Epithelial cell of proximal tubule (primary cell): ENCODE data around the gene HAPLN3. TPM values are rescaled to one million over a fixed set of nuclear protein-coding genes. Genes with fewer than 3 reads are reported as not detected.

ENCODE experiments used
- DNase-seq: peaks from one replicate; pipeline ENCODE4 v3.0.0-alpha.2; 2011; ENCODE audit warnings: low read depth
- H3K4me3 ChIP-seq: 2 replicates; pipeline ENCODE4 v1.5.1; 2011; ENCODE audit warnings: low read depth, mild to moderate bottlenecking, low read length
- total RNA-seq: library from RNA; depleted of rRNA; stranded (reverse); fragments of >200 nt; gene quantifications from 2 replicates; pipeline ENCODE4 v1.2.3, GENCODE V29; 2015
- TF ChIP-seq, protein P1 (sequence below): conservative IDR thresholded peaks from 2 replicates; pipeline ENCODE4 v1.5.1; 2012; ENCODE audit warnings: low read depth, mild to moderate bottlenecking, low read length

The HAPLN3 gene
- total RNA-seq, 1 donor from 2014 or later: 21.9 TPM

GRCh38 chr15:88839146-88839545 lies 56.2 kb downstream of the HAPLN3 start:
- DNase-seq: no peak
- TF ChIP-seq, protein P1, sequence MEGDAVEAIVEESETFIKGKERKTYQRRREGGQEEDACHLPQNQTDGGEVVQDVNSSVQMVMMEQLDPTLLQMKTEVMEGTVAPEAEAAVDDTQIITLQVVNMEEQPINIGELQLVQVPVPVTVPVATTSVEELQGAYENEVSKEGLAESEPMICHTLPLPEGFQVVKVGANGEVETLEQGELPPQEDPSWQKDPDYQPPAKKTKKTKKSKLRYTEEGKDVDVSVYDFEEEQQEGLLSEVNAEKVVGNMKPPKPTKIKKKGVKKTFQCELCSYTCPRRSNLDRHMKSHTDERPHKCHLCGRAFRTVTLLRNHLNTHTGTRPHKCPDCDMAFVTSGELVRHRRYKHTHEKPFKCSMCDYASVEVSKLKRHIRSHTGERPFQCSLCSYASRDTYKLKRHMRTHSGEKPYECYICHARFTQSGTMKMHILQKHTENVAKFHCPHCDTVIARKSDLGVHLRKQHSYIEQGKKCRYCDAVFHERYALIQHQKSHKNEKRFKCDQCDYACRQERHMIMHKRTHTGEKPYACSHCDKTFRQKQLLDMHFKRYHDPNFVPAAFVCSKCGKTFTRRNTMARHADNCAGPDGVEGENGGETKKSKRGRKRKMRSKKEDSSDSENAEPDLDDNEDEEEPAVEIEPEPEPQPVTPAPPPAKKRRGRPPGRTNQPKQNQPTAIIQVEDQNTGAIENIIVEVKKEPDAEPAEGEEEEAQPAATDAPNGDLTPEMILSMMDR: no peak
- H3K4me3 ChIP-seq: no peak overlapping the region

DNA sequence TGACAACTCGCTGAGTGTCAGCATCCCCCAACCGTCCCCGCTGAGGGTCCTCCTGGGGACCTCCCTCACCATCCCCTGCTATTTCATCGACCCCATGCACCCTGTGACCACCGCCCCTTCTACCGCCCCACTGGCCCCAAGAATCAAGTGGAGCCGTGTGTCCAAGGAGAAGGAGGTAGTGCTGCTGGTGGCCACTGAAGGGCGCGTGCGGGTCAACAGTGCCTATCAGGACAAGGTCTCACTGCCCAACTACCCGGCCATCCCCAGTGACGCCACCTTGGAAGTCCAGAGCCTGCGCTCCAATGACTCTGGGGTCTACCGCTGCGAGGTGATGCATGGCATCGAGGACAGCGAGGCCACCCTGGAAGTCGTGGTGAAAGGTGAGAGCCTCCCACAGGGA lies 56.7 kb downstream of the HAPLN3 start:
- no peak overlapping the region for H3K4me3 ChIP-seq
- no peak for DNase-seq
- TF ChIP-seq, protein P1: no peak

GRCh38 chr15:88835646-88836045 lies 59.7 kb downstream of the HAPLN3 start:
- no peak for DNase-seq
- TF ChIP-seq, protein P1: no peak
- no peak overlapping the region for H3K4me3 ChIP-seq

- DNase-seq: no peak
- no peak overlapping the region for H3K4me3 ChIP-seq
- TF ChIP-seq, protein P1: no peak
These were observed 60.2 kb downstream of the HAPLN3 start for GRCh38 chr15:88835119-88835518.

DNA sequence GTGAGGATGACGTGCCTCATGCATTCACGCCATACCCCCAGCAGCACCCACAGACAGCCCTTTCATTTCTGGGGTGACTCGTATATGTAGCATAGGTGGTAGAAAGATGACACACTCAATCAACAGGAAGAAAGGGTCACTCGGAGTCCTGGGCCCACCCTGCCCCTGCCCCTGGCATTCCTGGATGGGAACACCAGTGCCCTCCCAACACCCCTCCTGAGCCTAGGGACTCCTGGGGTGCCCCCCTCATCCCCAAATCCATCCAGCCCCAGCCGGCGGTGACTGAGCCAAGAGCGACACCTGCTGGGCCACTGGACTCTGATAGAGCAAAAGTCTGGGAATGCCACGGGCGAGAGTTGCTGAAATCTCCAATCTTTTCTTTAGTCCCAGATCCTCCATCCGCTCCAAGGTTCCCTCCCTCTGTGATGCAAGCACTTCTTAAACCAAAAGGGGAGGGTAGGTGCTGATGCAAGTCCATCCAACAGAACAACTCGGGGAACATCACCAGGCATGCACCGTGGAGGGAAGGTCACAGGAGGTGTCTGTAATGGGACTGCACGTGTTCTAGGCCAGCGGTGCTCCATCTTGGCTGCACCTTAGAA lies 61.0 kb downstream of the HAPLN3 start:
- H3K4me3 ChIP-seq: no peak overlapping the region
- TF ChIP-seq, protein P1: peak; percentile 81
- DNase-seq: no peak

- H3K4me3 ChIP-seq: no peak overlapping the region
- TF ChIP-seq, protein P1: no peak
- DNase-seq: no peak
These were observed 61.6 kb downstream of the HAPLN3 start for GRCh38 chr15:88833731-88834100.

DNA sequence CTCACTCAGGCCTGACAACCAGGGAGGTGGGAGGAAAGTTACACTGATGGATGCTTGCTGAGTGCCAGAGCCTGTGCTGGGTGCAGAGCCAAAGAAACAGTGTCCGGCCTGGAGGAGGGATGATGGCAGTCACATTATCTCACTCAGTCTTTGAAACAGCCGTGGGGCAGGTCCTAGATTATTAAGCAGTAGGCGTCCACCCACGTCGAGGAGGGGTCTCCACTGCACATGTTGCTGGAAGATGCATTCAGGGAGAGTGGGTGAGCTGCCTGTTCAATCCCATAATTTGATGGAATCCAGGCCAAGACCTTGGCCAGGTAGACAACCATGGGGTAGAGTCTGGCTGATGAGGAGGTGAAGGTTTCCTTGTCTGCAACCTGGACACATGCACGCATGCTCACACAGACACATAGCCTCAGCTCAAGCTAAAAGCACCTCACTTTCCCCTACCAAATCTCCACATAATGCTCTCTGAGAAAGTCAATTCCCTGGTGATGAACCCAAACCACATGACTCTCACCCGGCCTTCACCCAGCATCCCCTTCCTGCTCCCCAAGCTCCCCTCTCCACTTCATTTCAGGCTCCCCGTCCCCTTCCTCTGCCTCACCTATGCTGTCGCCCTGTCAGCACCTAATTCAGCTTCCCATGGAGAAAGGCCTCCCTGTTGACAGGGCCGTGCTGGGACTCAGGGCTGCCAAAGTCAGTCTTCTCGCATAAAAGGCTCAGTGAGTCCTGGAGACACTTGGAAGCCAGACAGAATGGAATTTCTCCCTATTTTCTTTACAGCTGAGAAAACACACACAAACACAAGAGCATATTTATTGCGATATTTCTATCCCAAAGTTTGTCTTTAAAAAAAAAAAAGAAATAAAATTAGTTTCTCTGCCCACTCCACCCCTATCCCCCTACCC lies 62.3 kb downstream of the HAPLN3 start:
- no peak for DNase-seq
- TF ChIP-seq, protein P1: no peak
- H3K4me3 ChIP-seq: no peak overlapping the region
